WTC11 (cell line): Measurements from ENCODE around the gene TBC1D19.

Experiments
- HMGXB4 ChIP-seq: sonication (generic); formaldehyde crosslinking; IDR thresholded peaks from 2 replicates; pipeline ENCODE4 v1.8.1; 2023; ENCODE audit warnings: mild to moderate bottlenecking, moderate library complexity, missing genetic modification reagents
- RORB ChIP-seq: fragments of 250-450 bp; sonication (Bioruptor Pico); IDR thresholded peaks from 2 replicates; pipeline ENCODE4 v1.9.0; 2021; ENCODE audit warnings: mild to moderate bottlenecking
- TEAD4 ChIP-seq: sonication (generic); formaldehyde crosslinking; IDR thresholded peaks from 2 replicates; pipeline ENCODE4 v1.8.0; 2022; ENCODE audit warnings: mild to moderate bottlenecking, missing genetic modification reagents
- USF2 ChIP-seq: sonication (generic); formaldehyde crosslinking; IDR thresholded peaks from 2 replicates; pipeline ENCODE4 v1.8.1; 2023; ENCODE audit warnings: mild to moderate bottlenecking, missing genetic modification reagents, moderate library complexity
- TF ChIP-seq, protein P1 (sequence below): fragments of 200-600 bp; IDR thresholded peaks from 2 replicates; pipeline ENCODE4 v1.8.0; 2022; ENCODE audit warnings: antibody characterized with exemption

DNA sequence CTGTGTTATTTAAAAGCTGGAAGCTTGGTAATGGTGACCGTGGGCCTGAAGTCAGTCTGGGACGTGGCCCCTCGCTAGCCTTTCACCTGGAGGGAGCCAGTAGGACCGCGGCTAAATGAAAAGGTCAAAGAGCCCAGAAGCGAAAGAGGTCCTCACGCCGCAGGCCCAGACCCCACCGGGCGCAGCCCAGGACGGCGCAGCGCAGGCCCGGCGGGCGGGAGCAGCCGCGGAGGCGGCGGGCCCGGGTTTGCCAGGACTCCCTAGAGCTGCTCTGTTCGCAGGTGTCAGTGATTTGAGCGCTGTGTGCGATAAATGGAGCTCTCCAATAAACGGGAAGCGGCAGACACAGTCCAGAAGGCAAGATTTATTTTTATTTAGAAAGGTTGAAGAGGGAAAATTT, 220.6 kb downstream of the TBC1D19 start:
- TF ChIP-seq RORB (CRISPR knock-in tag) (no peak), TEAD4 (CRISPR knock-in tag) (no peak), HMGXB4 (no peak), USF2 (CRISPR knock-in tag) (no peak)
- TF ChIP-seq, protein P1, sequence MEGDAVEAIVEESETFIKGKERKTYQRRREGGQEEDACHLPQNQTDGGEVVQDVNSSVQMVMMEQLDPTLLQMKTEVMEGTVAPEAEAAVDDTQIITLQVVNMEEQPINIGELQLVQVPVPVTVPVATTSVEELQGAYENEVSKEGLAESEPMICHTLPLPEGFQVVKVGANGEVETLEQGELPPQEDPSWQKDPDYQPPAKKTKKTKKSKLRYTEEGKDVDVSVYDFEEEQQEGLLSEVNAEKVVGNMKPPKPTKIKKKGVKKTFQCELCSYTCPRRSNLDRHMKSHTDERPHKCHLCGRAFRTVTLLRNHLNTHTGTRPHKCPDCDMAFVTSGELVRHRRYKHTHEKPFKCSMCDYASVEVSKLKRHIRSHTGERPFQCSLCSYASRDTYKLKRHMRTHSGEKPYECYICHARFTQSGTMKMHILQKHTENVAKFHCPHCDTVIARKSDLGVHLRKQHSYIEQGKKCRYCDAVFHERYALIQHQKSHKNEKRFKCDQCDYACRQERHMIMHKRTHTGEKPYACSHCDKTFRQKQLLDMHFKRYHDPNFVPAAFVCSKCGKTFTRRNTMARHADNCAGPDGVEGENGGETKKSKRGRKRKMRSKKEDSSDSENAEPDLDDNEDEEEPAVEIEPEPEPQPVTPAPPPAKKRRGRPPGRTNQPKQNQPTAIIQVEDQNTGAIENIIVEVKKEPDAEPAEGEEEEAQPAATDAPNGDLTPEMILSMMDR = no peak
